ENCODE data around the gene SLC38A5.

SLC38A5 gene

DNA sequence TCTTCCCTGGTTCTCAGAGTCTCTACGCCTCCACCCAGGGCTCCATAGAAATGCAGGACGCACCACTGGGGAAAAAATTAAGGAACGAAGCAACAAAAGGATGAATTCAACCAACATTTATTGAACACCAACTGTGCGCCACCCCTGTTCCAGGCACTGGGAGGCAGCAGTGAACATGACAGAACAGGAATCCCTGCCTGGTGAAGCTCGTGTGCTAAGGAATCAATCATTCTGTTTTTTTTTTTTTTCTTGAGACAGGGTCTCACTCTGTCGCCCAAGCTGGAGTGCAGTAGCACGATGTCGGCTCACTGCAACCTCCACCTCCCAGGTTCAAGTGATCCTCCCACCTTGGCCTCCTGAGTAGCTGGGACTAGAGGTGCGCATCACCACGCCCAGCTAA lies 4.1 kb upstream of the SLC38A5 start:
- H3K79me1 ChIP-seq (ENCODE audit: low read length): peaks cover 9% of the 10 kb centered on the region
- no peak overlapping the region for H3K4me3 ChIP-seq (ENCODE audit: low read depth, low read length)
- peaks cover 8% of the 10 kb centered on the region for H3K79me2 ChIP-seq (ENCODE audit: control insufficient read depth, insufficient read depth, low read length, poor library complexity)
- H3K4me1 ChIP-seq (ENCODE audit: control insufficient read depth in 1 of 2, insufficient read depth in 2 of 2, low read length in 2 of 2): peaks cover 5 to 25% of the 10 kb centered on the region in 2 experiments
- H3K9me3 ChIP-seq (ENCODE audit: insufficient read depth, low read depth, low read length): no peaks in the 10 kb centered on the region
- H2BK5ac ChIP-seq (ENCODE audit: low read depth, low read length, poor library complexity): no peak overlapping the region
- no peak overlapping the region for H2BK120ac ChIP-seq (ENCODE audit: insufficient read depth, low read length, poor library complexity)
- H4K12ac ChIP-seq (ENCODE audit: low read depth, low read length): no peak overlapping the region
- H3K4ac ChIP-seq (ENCODE audit: low read depth, low read length): no peak overlapping the region
- no peak overlapping the region for H2AFZ ChIP-seq (ENCODE audit: insufficient read depth, low read length, poor library complexity)
- DNase-seq: no peak
- H3K14ac ChIP-seq (ENCODE audit: low read length): no peak overlapping the region
- no peaks in the 10 kb centered on the region for H3K27me3 ChIP-seq (ENCODE audit: insufficient read depth, low read length)
- no peak overlapping the region for H3K4me2 ChIP-seq (ENCODE audit: low read length)
- H4K8ac ChIP-seq (ENCODE audit: low read depth, low read length): no peak overlapping the region
- no peak overlapping the region for H3K9ac ChIP-seq (ENCODE audit: low read length)
- H3K23ac ChIP-seq (ENCODE audit: low read length): no peak overlapping the region
- no CpG with 5 or more reads among the region's 10 CpGs for WGBS (ENCODE audit: extremely low coverage, insufficient coverage, insufficient read length)
- H4K91ac ChIP-seq (ENCODE audit: low read depth, low read length): no peak overlapping the region
- H3K27ac ChIP-seq (ENCODE audit: low read depth, low read length): no peak overlapping the region
- H3K36me3 ChIP-seq (ENCODE audit: control insufficient read depth in 1 of 2, insufficient read depth in 2 of 2, low read length in 2 of 2): peaks cover 2 to 10% of the 10 kb centered on the region in 2 experiments
- H2AK5ac ChIP-seq (ENCODE audit: low read length): no peak overlapping the region
- H2BK12ac ChIP-seq (ENCODE audit: low read length): no peak overlapping the region
- H3K18ac ChIP-seq (ENCODE audit: low read length): no peak overlapping the region

DNA sequence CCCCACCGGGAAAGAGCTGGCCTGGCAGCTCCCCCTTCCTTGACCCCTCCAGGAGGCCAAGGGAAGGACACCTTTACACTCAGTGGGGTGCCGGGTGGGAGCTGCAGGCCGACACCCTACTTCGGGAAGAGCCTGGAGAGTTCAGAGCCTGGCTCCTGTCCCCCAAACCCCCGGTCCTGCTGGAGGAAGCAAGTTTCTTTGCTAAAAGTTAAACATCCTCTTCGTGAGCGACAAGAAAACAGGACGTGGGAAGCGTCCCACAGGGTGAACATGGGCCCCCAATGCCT lies 3.6 kb upstream of the SLC38A5 start:
- H2BK120ac ChIP-seq (ENCODE audit: insufficient read depth, low read length, poor library complexity): no peak overlapping the region
- peak overlapping the region; percentile 10 for H4K91ac ChIP-seq (ENCODE audit: low read depth, low read length)
- no peak overlapping the region for H3K23ac ChIP-seq (ENCODE audit: low read length)
- no peak overlapping the region for H2AK5ac ChIP-seq (ENCODE audit: low read length)
- no peak overlapping the region for H3K4ac ChIP-seq (ENCODE audit: low read depth, low read length)
- no peak overlapping the region for H3K4me2 ChIP-seq (ENCODE audit: low read length)
- H3K27ac ChIP-seq (ENCODE audit: low read depth, low read length): no peak overlapping the region
- H3K4me1 ChIP-seq (ENCODE audit: control insufficient read depth in 1 of 2, insufficient read depth in 2 of 2, low read length in 2 of 2): peaks cover 8 to 25% of the 10 kb centered on the region in 2 experiments
- H3K27me3 ChIP-seq (ENCODE audit: insufficient read depth, low read length): no peaks in the 10 kb centered on the region
- WGBS (ENCODE audit: extremely low coverage, insufficient coverage, insufficient read length): no CpG with 5 or more reads among the region's 9 CpGs
- no peak overlapping the region for H2BK5ac ChIP-seq (ENCODE audit: low read depth, low read length, poor library complexity)
- no peak overlapping the region for H4K12ac ChIP-seq (ENCODE audit: low read depth, low read length)
- no peak overlapping the region for H3K4me3 ChIP-seq (ENCODE audit: low read depth, low read length)
- no peak overlapping the region for H3K14ac ChIP-seq (ENCODE audit: low read length)
- DNase-seq: no peak
- peaks cover 2 to 6% of the 10 kb centered on the region in 2 experiments for H3K36me3 ChIP-seq (ENCODE audit: control insufficient read depth in 1 of 2, insufficient read depth in 2 of 2, low read length in 2 of 2)
- H4K8ac ChIP-seq (ENCODE audit: low read depth, low read length): no peak overlapping the region
- no peak overlapping the region for H3K9ac ChIP-seq (ENCODE audit: low read length)
- no peak overlapping the region for H3K18ac ChIP-seq (ENCODE audit: low read length)
- H3K79me1 ChIP-seq (ENCODE audit: low read length): peaks cover 9% of the 10 kb centered on the region
- H2AFZ ChIP-seq (ENCODE audit: insufficient read depth, low read length, poor library complexity): no peak overlapping the region
- peak overlapping the region; percentile 31 for H2BK12ac ChIP-seq (ENCODE audit: low read length)
- H3K9me3 ChIP-seq (ENCODE audit: insufficient read depth, low read depth, low read length): no peaks in the 10 kb centered on the region
- peaks cover 8% of the 10 kb centered on the region for H3K79me2 ChIP-seq (ENCODE audit: control insufficient read depth, insufficient read depth, low read length, poor library complexity)

GRCh38 chrX:48472851-48473703 lies 3.0 kb upstream of the SLC38A5 start:
- H3K4me2 ChIP-seq (ENCODE audit: low read length): no peak overlapping the region
- H3K9ac ChIP-seq (ENCODE audit: low read length): no peak overlapping the region
- H2AFZ ChIP-seq (ENCODE audit: insufficient read depth, low read length, poor library complexity): no peak overlapping the region
- no peak overlapping the region for H4K8ac ChIP-seq (ENCODE audit: low read depth, low read length)
- H3K23ac ChIP-seq (ENCODE audit: low read length): no peak overlapping the region
- no peak overlapping the region for H3K27ac ChIP-seq (ENCODE audit: low read depth, low read length)
- no peak overlapping the region for H3K14ac ChIP-seq (ENCODE audit: low read length)
- no peak overlapping the region for H3K4ac ChIP-seq (ENCODE audit: low read depth, low read length)
- peak overlapping the region; percentile 10 for H4K91ac ChIP-seq (ENCODE audit: low read depth, low read length)
- peaks cover 8 to 25% of the 10 kb centered on the region in 2 experiments for H3K4me1 ChIP-seq (ENCODE audit: control insufficient read depth in 1 of 2, insufficient read depth in 2 of 2, low read length in 2 of 2)
- peaks cover 9% of the 10 kb centered on the region for H3K79me1 ChIP-seq (ENCODE audit: low read length)
- no peak overlapping the region for H2BK120ac ChIP-seq (ENCODE audit: insufficient read depth, low read length, poor library complexity)
- H2AK5ac ChIP-seq (ENCODE audit: low read length): no peak overlapping the region
- no CpG with 5 or more reads among the region's 12 CpGs for WGBS (ENCODE audit: extremely low coverage, insufficient coverage, insufficient read length)
- H3K4me3 ChIP-seq (ENCODE audit: low read depth, low read length): no peak overlapping the region
- H3K27me3 ChIP-seq (ENCODE audit: insufficient read depth, low read length): no peaks in the 10 kb centered on the region
- H2BK5ac ChIP-seq (ENCODE audit: low read depth, low read length, poor library complexity): no peak overlapping the region
- no peak overlapping the region for H4K12ac ChIP-seq (ENCODE audit: low read depth, low read length)
- H3K18ac ChIP-seq (ENCODE audit: low read length): no peak overlapping the region
- H3K36me3 ChIP-seq (ENCODE audit: control insufficient read depth in 1 of 2, insufficient read depth in 2 of 2, low read length in 2 of 2): peaks cover 0 to 4% of the 10 kb centered on the region in 2 experiments
- no peak for DNase-seq
- H3K9me3 ChIP-seq (ENCODE audit: insufficient read depth, low read depth, low read length): no peaks in the 10 kb centered on the region
- peaks cover 8% of the 10 kb centered on the region for H3K79me2 ChIP-seq (ENCODE audit: control insufficient read depth, insufficient read depth, low read length, poor library complexity)
- peak overlapping the region; percentile 31 for H2BK12ac ChIP-seq (ENCODE audit: low read length)

- no peaks in the 10 kb centered on the region for H3K36me3 ChIP-seq (ENCODE audit: control insufficient read depth in 1 of 2, insufficient read depth in 2 of 2, low read length in 2 of 2)
- H2AFZ ChIP-seq (ENCODE audit: insufficient read depth, low read length, poor library complexity): no peak overlapping the region
- no peak overlapping the region for H2BK120ac ChIP-seq (ENCODE audit: insufficient read depth, low read length, poor library complexity)
- no peak overlapping the region for H3K27ac ChIP-seq (ENCODE audit: low read depth, low read length)
- H3K79me1 ChIP-seq (ENCODE audit: low read length): peaks cover 9% of the 10 kb centered on the region
- no peak for DNase-seq
- no peak overlapping the region for H4K8ac ChIP-seq (ENCODE audit: low read depth, low read length)
- H3K23ac ChIP-seq (ENCODE audit: low read length): no peak overlapping the region
- no peak overlapping the region for H3K4me3 ChIP-seq (ENCODE audit: low read depth, low read length)
- no peak overlapping the region for H3K4ac ChIP-seq (ENCODE audit: low read depth, low read length)
- H3K9ac ChIP-seq (ENCODE audit: low read length): no peak overlapping the region
- H4K91ac ChIP-seq (ENCODE audit: low read depth, low read length): peak overlapping the region; percentile 41
- peaks cover 8 to 25% of the 10 kb centered on the region in 2 experiments for H3K4me1 ChIP-seq (ENCODE audit: control insufficient read depth in 1 of 2, insufficient read depth in 2 of 2, low read length in 2 of 2)
- no peaks in the 10 kb centered on the region for H3K27me3 ChIP-seq (ENCODE audit: insufficient read depth, low read length)
- WGBS (ENCODE audit: extremely low coverage, insufficient coverage, insufficient read length): no CpG with 5 or more reads among the region's 9 CpGs
- H2BK12ac ChIP-seq (ENCODE audit: low read length): peak overlapping the region; percentile 71
- peak overlapping the region; percentile 25 for H3K14ac ChIP-seq (ENCODE audit: low read length)
- no peak overlapping the region for H3K4me2 ChIP-seq (ENCODE audit: low read length)
- peaks cover 8% of the 10 kb centered on the region for H3K79me2 ChIP-seq (ENCODE audit: control insufficient read depth, insufficient read depth, low read length, poor library complexity)
- H3K9me3 ChIP-seq (ENCODE audit: insufficient read depth, low read depth, low read length): no peaks in the 10 kb centered on the region
- peak overlapping the region; percentile 38 for H2AK5ac ChIP-seq (ENCODE audit: low read length)
- no peak overlapping the region for H4K12ac ChIP-seq (ENCODE audit: low read depth, low read length)
- no peak overlapping the region for H2BK5ac ChIP-seq (ENCODE audit: low read depth, low read length, poor library complexity)
- H3K18ac ChIP-seq (ENCODE audit: low read length): no peak overlapping the region
Observed at GRCh38 chrX:48472225-48472624, 2.2 kb upstream of the SLC38A5 start.

Measured in trophoblast cell (in vitro differentiated cells and primary cell).